Lower leg skin (tissue), 3 donors: ENCODE measurements around the gene SLBP.

ENCODE experiments used
- CTCF ChIP-seq, 3 donors: fragments of 450-650 bp; IDR thresholded peaks; one replicate each; pipeline ENCODE4 v1.5.1; 2016; ENCODE audit warnings: antibody characterized with exemption in 3 of 3, mild to moderate bottlenecking in 3 of 3, moderate library complexity in 2 of 3
- POLR2A ChIP-seq, 2 donors: fragments of 450-650 bp; IDR thresholded peaks; one replicate each; pipeline ENCODE4 v1.6.1; 2016 to 2017; ENCODE audit warnings: antibody characterized with exemption in 2 of 2, mild to moderate bottlenecking in 1 of 2, moderate library complexity in 1 of 2

GRCh38 chr4:1695913-1696312, 16.2 kb downstream of the SLBP start:
- no peak for TF ChIP-seq CTCF (IDR thresholded peaks at IDR 0.05)
- TF ChIP-seq POLR2A (IDR thresholded peaks at IDR 0.05): no peak
